ENCODE results near the gene TMEM30B.
"Not testable (repeated sequence)": the region's sequence is repeated elsewhere in the genome, so short reads cannot be mapped to it uniquely, and the experiment has no call there.

TMEM30B gene

DNA sequence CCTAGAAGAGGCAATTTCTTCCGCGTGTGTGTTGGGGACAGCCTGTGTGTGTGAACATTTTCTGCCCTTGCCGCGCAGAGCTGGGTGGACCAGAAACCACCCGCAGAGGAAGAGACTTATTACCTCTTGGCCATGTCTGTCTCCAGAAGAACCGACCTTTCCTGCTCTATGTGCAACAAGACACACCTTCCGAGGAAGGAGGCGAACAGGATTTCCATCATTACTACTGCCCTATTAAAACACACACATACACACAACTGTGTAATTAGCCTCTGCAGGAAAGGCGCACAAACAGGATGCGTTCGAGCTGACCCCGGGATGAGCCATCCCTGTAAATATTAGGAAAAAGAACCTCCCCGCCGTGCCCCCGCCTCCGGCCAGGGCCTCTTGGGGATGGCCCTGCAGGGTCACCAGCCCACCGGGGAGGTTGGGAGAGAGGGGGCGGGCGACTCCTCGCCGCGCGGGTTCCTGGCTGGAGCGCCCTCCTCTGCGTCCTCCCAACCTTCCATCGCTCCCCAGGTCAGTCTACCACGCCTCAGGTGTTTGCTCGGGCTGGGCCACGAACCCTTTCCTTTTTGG lies 39.8 kb upstream of the TMEM30B start:
- ChIA-PET CTCF (interaction anchor here (0.8 kb wide), 1 partner anchor 515 kb away, joined by 4 read pairs; no protein-coding TSS in a partner anchor), POLR2A (interaction anchor here (0.9 to 1.1 kb wide), 2 partner anchors 12 to 33 kb away, joined by 3 to 4 read pairs; no protein-coding TSS in a partner anchor)
- TF ChIP-seq TARDBP (IDR thresholded peaks at IDR 0.05): no peak
- TF ChIP-seq ARNT (IDR thresholded peaks at IDR 0.05): no peak
- no peak for TF ChIP-seq FOXM1 (IDR thresholded peaks at IDR 0.05; ENCODE audit: borderline replicate concordance)
- TF ChIP-seq, protein P1, sequence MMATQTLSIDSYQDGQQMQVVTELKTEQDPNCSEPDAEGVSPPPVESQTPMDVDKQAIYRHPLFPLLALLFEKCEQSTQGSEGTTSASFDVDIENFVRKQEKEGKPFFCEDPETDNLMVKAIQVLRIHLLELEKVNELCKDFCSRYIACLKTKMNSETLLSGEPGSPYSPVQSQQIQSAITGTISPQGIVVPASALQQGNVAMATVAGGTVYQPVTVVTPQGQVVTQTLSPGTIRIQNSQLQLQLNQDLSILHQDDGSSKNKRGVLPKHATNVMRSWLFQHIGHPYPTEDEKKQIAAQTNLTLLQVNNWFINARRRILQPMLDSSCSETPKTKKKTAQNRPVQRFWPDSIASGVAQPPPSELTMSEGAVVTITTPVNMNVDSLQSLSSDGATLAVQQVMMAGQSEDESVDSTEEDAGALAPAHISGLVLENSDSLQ (IDR thresholded peaks at IDR 0.05): no peak
- TF ChIP-seq ZNF384 (IDR thresholded peaks at IDR 0.05): no peak
- TF ChIP-seq CTBP1 (IDR thresholded peaks at IDR 0.05; ENCODE audit: borderline replicate concordance): no peak
- no peak for TF ChIP-seq SP1 (IDR thresholded peaks at IDR 0.05)
- TF ChIP-seq NFRKB (IDR thresholded peaks at IDR 0.05): no peak

DNA sequence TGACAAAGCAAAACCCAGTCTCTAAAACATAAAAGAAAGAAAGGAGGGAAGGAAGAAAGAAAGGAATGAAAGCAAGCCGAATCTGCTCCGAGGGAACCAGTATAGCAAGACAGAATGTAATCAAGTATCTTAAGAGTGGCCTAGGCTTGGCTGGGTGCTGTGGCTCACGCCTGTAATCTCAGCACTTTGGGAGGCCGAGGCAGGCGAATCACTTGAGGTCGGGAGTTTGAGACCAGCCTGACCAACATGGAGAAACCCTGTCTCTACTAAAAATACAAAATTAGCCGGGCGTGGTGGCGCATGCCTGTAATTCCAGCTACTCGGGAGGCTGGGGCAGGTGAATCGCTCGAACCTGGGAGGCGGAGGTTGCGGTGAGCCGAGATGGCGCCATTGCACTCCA lies 39.0 kb upstream of the TMEM30B start:
- DNase-seq (ENCODE audit: extremely low spot score); POLR2A ChIA-PET: not testable (repeated sequence)
- CTCF ChIA-PET: interaction anchor here (0.6 kb wide), 1 partner anchor 830 kb away, joined by 3 read pairs; no protein-coding TSS in a partner anchor

More for the DNA sequence above, 39.8 kb upstream of the TMEM30B start:
- DNase-seq (ENCODE audit: extremely low spot score): no peak

DNA sequence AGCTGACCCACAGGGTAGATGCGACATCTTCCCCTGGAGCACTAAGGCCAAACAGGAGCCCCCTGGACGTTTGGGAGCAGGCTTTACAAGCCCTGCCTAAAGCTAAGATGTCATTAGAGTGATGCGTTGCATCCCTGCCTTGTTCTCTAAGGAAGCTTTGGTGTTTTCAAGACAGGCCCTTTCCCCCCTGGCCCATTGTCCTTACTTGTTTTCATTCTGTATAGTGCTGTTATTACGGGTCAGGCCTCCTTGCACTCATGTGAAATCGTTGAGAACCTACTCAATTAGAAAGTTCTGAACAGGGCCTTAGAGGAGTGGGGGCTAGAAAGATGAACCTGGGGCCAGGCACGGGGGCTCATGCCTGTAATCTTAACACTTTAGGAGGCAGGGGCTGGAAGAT lies 38.6 kb upstream of the TMEM30B start:
- ChIA-PET CTCF (interaction anchor here (0.6 kb wide), 1 partner anchor 830 kb away, joined by 3 read pairs; no protein-coding TSS in a partner anchor), POLR2A (no interaction called here)
- TF ChIP-seq ELF4 (IDR thresholded peaks at IDR 0.05) (no peak), L3MBTL2 (conservative IDR thresholded peaks at IDR 0.05) (no peak), SUZ12 (IDR thresholded peaks at IDR 0.05) (no peak), BHLHE40 (IDR thresholded peaks at IDR 0.05; ENCODE audit: borderline replicate concordance) (no peak), TARDBP (IDR thresholded peaks at IDR 0.05) (no peak), HDGF (IDR thresholded peaks at IDR 0.05; ENCODE audit: borderline replicate concordance) (no peak), FOXM1 (IDR thresholded peaks at IDR 0.05; ENCODE audit: borderline replicate concordance) (no peak), SP1 (IDR thresholded peaks at IDR 0.05) (no peak), LEF1 (IDR thresholded peaks at IDR 0.05; ENCODE audit: borderline replicate concordance) (no peak), ZNF384 (IDR thresholded peaks at IDR 0.05) (no peak), CTBP1 (IDR thresholded peaks at IDR 0.05; ENCODE audit: borderline replicate concordance) (no peak), NFRKB (IDR thresholded peaks at IDR 0.05) (no peak), FOXK2 (IDR thresholded peaks at IDR 0.05) (no peak), FOXA1 (IDR thresholded peaks at IDR 0.05) (no peak), ARNT (IDR thresholded peaks at IDR 0.05) (no peak)
- TF ChIP-seq, protein P1 (IDR thresholded peaks at IDR 0.05): no peak
- DNase-seq (ENCODE audit: extremely low spot score): no peak

DNA sequence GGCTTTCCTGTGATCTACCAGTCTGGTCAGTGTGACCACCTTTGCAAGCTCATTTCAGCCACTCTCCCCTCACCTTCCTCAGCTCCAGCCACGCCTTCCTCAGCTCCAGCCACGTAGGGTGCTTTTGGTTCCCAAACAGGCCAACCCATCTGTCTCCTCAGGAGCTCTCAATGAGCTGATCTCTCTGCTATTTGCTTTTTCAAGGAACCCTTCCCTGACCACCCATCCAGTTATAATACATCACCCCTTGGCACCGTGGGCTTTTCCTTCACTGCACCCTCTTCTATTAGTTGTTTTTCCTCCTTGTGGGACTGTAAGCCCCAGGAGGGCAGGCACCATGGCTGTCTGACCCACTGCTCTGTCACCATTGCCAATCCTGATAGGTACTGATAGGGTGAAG lies 37.9 kb upstream of the TMEM30B start:
- CTCF ChIA-PET: interaction anchor here (1.0 kb wide), 1 partner anchor 14 kb away, joined by 3 read pairs; no protein-coding TSS in a partner anchor
- TF ChIP-seq SP1 (IDR thresholded peaks at IDR 0.05) (no peak), FOXA1 (IDR thresholded peaks at IDR 0.05) (no peak), HDGF (IDR thresholded peaks at IDR 0.05; ENCODE audit: borderline replicate concordance) (no peak), NFRKB (IDR thresholded peaks at IDR 0.05) (no peak), BHLHE40 (IDR thresholded peaks at IDR 0.05; ENCODE audit: borderline replicate concordance) (no peak), TARDBP (IDR thresholded peaks at IDR 0.05) (no peak), L3MBTL2 (conservative IDR thresholded peaks at IDR 0.05) (no peak), FOXK2 (IDR thresholded peaks at IDR 0.05) (no peak), ARNT (IDR thresholded peaks at IDR 0.05) (no peak), SUZ12 (IDR thresholded peaks at IDR 0.05) (no peak), LEF1 (IDR thresholded peaks at IDR 0.05; ENCODE audit: borderline replicate concordance) (no peak), FOXM1 (IDR thresholded peaks at IDR 0.05; ENCODE audit: borderline replicate concordance) (no peak), ZNF384 (IDR thresholded peaks at IDR 0.05) (no peak), ELF4 (IDR thresholded peaks at IDR 0.05) (no peak), CTBP1 (IDR thresholded peaks at IDR 0.05; ENCODE audit: borderline replicate concordance) (no peak)
- TF ChIP-seq, protein P1 (IDR thresholded peaks at IDR 0.05): no peak
- POLR2A ChIA-PET: no interaction called here
- no peak for DNase-seq (ENCODE audit: extremely low spot score)

DNA sequence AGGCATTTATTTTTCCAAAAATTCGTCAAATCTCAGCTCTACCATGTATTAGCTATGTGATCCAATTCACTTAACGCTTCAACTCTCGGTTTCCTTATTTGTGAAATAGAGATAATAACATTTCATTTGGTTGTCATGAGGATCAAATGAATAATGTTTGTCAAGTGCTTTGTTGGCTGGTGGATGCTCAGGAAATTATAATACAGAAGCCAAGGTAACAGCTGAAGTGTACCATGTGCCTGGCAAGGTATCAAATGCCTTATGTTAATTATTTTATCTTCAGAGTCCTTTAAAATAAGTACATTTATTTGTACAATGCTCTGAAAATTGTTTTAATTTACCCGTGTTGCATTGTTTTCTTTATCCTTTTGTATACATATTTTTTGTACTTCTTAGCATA lies 34.2 kb upstream of the TMEM30B start:
- TF ChIP-seq ELF4 (IDR thresholded peaks at IDR 0.05): no peak
- TF ChIP-seq CTBP1 (IDR thresholded peaks at IDR 0.05; ENCODE audit: borderline replicate concordance): no peak
- TF ChIP-seq, protein P1 (IDR thresholded peaks at IDR 0.05): no peak
- TF ChIP-seq NFRKB (IDR thresholded peaks at IDR 0.05): no peak
- no peak for TF ChIP-seq FOXM1 (IDR thresholded peaks at IDR 0.05; ENCODE audit: borderline replicate concordance)
- no peak for TF ChIP-seq HDGF (IDR thresholded peaks at IDR 0.05; ENCODE audit: borderline replicate concordance)
- ChIA-PET POLR2A (no interaction called here), CTCF (no interaction called here)
- no peak for DNase-seq (ENCODE audit: extremely low spot score)

DNA sequence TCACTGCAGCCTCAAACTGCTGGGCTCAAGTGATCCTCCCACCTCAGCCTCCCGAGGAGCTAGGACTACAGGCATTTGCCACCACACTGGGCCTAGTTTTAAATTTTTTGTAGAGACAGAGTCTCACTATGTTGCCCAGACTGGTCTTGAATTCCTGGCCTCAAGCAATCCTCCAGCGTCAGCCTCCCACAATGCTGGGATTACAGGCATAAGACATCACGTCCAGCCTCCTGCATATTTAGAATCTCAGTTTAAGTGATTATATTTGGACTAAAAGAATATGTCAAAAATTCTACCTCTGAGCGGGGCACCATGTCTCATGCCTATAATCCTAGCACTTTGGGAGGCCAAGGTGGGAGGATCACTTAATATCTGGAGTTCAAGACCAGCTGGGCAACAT lies 27.6 kb upstream of the TMEM30B start:
- POLR2A ChIA-PET: interaction anchor here (0.8 kb wide), 1 partner anchor 13 kb away, joined by 4 read pairs; the partner anchor contains the start of gene PRKCH
- CTCF ChIA-PET; DNase-seq (ENCODE audit: extremely low spot score): not testable (repeated sequence)
